Mesothelial cell of epicardium (in vitro differentiated cells): ENCODE results near the gene SDSL. TPM values are rescaled to one million over a fixed set of nuclear protein-coding genes. Genes with fewer than 3 reads are reported as not detected.

Experiments
- DNase-seq, 2 experiments: peaks; one replicate each; pipeline ENCODE4 v3.0.0; 2021; ENCODE audit warnings: low spot score in 2 of 2; ENCODE audit not compliant: unreplicated experiment in 2 of 2
- H3K27ac Mint-ChIP-seq: 2 replicates; pipeline ENCODE4 v1.8.0; 2021; ENCODE audit warnings: mixed read lengths
- H3K27me3 Mint-ChIP-seq: 2 replicates; pipeline ENCODE4 v1.8.0; 2021; ENCODE audit warnings: low read depth, mixed read lengths
- H3K36me3 Mint-ChIP-seq: 2 replicates; pipeline ENCODE4 v1.8.0; 2021; ENCODE audit warnings: mixed read lengths
- H3K4me1 Mint-ChIP-seq: 2 replicates; pipeline ENCODE4 v1.8.0; 2021; ENCODE audit warnings: mixed read lengths
- H3K4me3 Mint-ChIP-seq: 2 replicates; pipeline ENCODE4 v1.8.0; 2021; ENCODE audit warnings: mild to moderate bottlenecking, moderate library complexity, mixed read lengths
- H3K9me3 Mint-ChIP-seq: 2 replicates; pipeline ENCODE4 v1.8.0; 2021; ENCODE audit warnings: mixed read lengths
- total RNA-seq: library from RNA; stranded (reverse); gene quantifications from 3 replicates; pipeline ENCODE4 v1.2.1, GENCODE V29; 2021
- TF ChIP-seq, protein P1 (sequence below): fragments of 200-600 bp; sonication (generic); IDR thresholded peaks from one replicate; pipeline ENCODE4 v1.5.0; 2021; ENCODE audit warnings: antibody characterized with exemption; ENCODE audit not compliant: unreplicated experiment

Gene SDSL
- total RNA-seq, 1 donor from 2014 or later: 11.6 TPM

GRCh38 chr12:113477171-113477841, 55.1 kb downstream of the SDSL start:
- no peak overlapping the region for H3K4me3 Mint-ChIP-seq
- H3K4me1 Mint-ChIP-seq: peaks cover 2% of the 10 kb centered on the region
- peaks cover 96% of the 10 kb centered on the region for H3K27me3 Mint-ChIP-seq
- TF ChIP-seq, protein P1, sequence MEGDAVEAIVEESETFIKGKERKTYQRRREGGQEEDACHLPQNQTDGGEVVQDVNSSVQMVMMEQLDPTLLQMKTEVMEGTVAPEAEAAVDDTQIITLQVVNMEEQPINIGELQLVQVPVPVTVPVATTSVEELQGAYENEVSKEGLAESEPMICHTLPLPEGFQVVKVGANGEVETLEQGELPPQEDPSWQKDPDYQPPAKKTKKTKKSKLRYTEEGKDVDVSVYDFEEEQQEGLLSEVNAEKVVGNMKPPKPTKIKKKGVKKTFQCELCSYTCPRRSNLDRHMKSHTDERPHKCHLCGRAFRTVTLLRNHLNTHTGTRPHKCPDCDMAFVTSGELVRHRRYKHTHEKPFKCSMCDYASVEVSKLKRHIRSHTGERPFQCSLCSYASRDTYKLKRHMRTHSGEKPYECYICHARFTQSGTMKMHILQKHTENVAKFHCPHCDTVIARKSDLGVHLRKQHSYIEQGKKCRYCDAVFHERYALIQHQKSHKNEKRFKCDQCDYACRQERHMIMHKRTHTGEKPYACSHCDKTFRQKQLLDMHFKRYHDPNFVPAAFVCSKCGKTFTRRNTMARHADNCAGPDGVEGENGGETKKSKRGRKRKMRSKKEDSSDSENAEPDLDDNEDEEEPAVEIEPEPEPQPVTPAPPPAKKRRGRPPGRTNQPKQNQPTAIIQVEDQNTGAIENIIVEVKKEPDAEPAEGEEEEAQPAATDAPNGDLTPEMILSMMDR: no peak
- no peaks in the 10 kb centered on the region for H3K36me3 Mint-ChIP-seq
- H3K27ac Mint-ChIP-seq: no peak overlapping the region
- H3K9me3 Mint-ChIP-seq: no peaks in the 10 kb centered on the region
- DNase-seq: no peak

DNA sequence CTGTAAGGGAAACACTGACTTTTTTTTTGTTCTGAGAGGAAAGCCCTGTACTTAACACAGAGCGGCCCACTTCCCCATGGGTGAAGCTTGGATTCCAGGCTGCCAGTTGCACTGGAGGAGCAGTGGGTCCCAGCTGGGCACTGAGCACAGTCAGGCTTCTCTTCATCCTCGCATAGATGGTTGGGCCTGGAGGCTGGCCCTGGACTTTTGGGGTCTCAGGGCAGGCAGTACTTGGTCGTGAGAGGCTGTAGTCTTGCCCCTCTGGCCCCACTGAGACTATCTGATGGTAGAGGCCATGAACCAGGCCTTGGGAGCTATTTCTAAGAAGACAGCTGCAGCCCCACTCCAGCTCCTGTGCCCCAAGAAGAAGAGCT, 55.6 kb downstream of the SDSL start:
- peaks cover 2% of the 10 kb centered on the region for H3K4me1 Mint-ChIP-seq

GRCh38 chr12:113478351-113479011, 56.3 kb downstream of the SDSL start:
- Mint-ChIP-seq H3K27ac (no peak overlapping the region), H3K4me1 (peaks cover 2% of the 10 kb centered on the region), H3K27me3 (peaks cover 96% of the 10 kb centered on the region), H3K36me3 (no peaks in the 10 kb centered on the region), H3K4me3 (no peak overlapping the region), H3K9me3 (no peaks in the 10 kb centered on the region)
- TF ChIP-seq, protein P1: no peak
- no peak for DNase-seq

More for the DNA sequence above, 55.6 kb downstream of the SDSL start:
- DNase-seq: no peak
- TF ChIP-seq, protein P1: no peak
- no peak overlapping the region for H3K27ac Mint-ChIP-seq
- H3K27me3 Mint-ChIP-seq: peaks cover 96% of the 10 kb centered on the region
- H3K36me3 Mint-ChIP-seq: no peaks in the 10 kb centered on the region
- H3K4me3 Mint-ChIP-seq: no peak overlapping the region
- H3K9me3 Mint-ChIP-seq: no peaks in the 10 kb centered on the region

DNA sequence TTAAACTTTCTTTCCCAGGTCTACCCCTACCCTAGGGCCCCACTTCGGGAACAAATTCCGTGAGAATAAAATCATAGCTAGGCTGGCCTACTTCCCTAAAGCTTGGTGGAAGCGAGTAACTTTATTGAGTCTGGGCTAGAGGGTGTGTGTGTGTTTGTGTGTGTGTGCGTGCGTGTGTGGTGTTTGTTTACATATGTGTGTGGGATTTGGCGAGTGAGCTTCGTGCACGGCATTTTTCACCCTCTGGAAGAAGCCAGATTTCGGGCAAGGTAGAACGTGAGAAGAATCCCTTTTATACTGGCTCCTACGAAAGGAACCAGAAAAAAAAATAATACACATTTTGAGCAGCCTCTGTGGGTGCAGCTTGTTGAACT, 57.0 kb downstream of the SDSL start:
- Mint-ChIP-seq H3K9me3 (no peaks in the 10 kb centered on the region), H3K4me3 (no peak overlapping the region), H3K27me3 (peaks cover 96% of the 10 kb centered on the region), H3K36me3 (no peaks in the 10 kb centered on the region), H3K4me1 (peaks cover 2% of the 10 kb centered on the region), H3K27ac (no peak overlapping the region)
- TF ChIP-seq, protein P1: no peak
- no peak for DNase-seq

DNA sequence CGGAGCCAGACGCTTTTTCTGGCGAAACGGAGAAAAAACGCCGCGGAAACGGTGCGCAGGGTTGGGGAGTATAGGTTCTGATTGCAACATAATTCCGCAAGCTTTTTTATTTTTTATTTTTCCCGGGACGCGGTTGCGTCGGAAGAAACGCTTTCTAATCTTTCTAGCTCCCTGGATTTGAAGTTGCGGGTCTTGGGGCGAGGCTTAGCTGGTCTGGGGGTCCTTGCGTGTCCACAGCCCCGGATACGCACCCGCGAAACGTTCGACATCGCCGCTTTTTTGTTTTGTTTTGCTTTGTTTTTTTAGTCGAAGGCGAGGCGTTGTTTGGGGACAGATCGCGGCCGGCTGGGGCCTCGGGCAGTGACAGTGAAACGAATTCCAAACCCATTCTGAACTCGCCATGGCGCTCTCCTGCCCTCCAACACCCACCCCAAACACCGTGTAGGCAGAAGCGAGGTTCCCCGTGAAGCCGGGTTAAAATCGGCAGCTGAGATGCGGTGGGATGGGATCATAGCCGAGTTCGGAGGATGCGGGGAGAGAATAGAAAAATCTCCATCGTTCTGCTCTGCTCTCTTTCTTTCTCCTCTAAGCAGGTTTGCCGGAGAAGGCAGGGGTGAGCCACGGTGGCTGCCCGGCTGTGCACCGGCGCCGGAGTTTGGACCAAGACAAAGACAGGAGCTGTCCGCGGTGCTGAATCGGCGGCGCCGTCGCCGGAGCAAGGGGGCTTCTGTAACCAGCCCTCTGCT, 57.6 kb downstream of the SDSL start:
- Mint-ChIP-seq H3K36me3 (no peaks in the 10 kb centered on the region), H3K4me1 (peaks cover 2% of the 10 kb centered on the region), H3K4me3 (no peak overlapping the region), H3K27ac (no peak overlapping the region), H3K27me3 (peaks cover 95% of the 10 kb centered on the region), H3K9me3 (no peaks in the 10 kb centered on the region)
- DNase-seq: peak; percentile 70 to 90
- TF ChIP-seq, protein P1: no peak
